Nephron (organoid): Measurements from ENCODE around the gene CCDC187.

Experiments used
- H3K27ac Mint-ChIP-seq, 3 experiments: 2 replicates each; pipeline ENCODE4 v1.8.0; 2020; ENCODE audit warnings: mixed read lengths in 3 of 3, mild to moderate bottlenecking in 2 of 3, moderate library complexity in 1 of 3
- H3K27me3 Mint-ChIP-seq: 2 replicates; pipeline ENCODE4 v1.8.0; 2021; ENCODE audit warnings: low read depth, mild to moderate bottlenecking, moderate library complexity, mixed read lengths
- H3K36me3 Mint-ChIP-seq: 2 replicates; pipeline ENCODE4 v1.8.0; 2020; ENCODE audit warnings: low read depth, mixed read lengths
- H3K4me1 Mint-ChIP-seq: 2 replicates; pipeline ENCODE4 v1.8.0; 2020; ENCODE audit warnings: mixed read lengths
- H3K4me3 Mint-ChIP-seq, 3 experiments: 2 replicates each; pipeline ENCODE4 v1.8.0; 2020; ENCODE audit warnings: mild to moderate bottlenecking in 3 of 3, mixed read lengths in 3 of 3, moderate library complexity in 2 of 3
- H3K9me3 Mint-ChIP-seq: 2 replicates; pipeline ENCODE4 v1.8.0; 2020; ENCODE audit warnings: mixed read lengths
- TF ChIP-seq, protein P1 (sequence below), 3 experiments: fragments of 200-600 bp; sonication (generic); IDR thresholded peaks; one replicate each; pipeline ENCODE4 v1.5.0; 2021; ENCODE audit warnings: antibody characterized with exemption in 3 of 3; ENCODE audit not compliant: unreplicated experiment in 3 of 3

CCDC187 gene

DNA sequence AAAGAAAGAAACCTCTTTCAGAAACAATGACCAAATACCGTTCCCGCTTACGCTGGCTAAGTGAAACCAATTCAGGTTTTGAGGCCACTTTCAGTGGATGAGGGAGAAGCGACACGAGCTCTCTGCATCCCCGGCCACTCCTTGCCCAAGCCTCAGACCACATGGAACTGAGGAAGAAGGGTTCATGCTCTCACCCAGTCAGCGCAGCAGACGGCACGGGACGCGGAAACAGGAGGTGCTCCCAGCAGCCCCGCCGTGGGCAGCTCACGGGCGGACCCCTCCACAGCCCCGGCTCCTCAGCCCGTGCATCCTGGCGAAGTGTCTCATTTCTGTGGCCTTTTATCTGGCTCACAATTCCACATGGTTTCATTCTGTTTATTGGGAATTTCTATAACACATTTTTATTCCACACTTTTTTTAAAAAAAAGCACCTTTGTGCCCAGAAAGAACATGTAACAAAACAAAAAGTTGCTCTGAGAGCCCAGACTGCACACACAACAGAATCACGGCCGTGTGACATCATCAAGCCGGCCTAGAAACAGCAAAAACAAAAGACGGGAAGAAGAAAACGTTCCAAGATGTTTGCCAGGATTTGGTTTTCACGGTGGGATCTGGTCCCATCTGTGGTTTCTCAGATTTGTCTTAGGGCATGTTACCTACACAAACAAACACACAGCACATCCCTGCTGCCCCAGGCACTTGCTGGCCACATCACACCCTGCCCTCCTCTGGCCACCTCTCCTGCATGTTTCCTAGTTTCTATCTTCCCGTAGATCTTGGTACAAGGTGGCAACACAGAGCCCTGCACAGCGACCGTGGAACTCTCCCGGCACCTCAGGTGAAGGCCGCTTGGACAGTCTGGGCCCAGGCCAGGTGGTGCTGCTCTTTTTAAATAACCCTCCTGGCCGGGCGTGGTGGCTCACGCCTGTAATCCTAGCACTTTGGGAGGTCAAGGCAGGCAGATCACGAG, 74.5 kb downstream of the CCDC187 start:
- Mint-ChIP-seq H3K4me1 (peaks cover 11% of the 10 kb centered on the region), H3K4me3 (no peak overlapping the region), H3K9me3 (no peaks in the 10 kb centered on the region), H3K36me3 (peaks cover 9% of the 10 kb centered on the region), H3K27me3 (peaks cover 4% of the 10 kb centered on the region), H3K27ac (no peak overlapping the region)
- TF ChIP-seq, protein P1, sequence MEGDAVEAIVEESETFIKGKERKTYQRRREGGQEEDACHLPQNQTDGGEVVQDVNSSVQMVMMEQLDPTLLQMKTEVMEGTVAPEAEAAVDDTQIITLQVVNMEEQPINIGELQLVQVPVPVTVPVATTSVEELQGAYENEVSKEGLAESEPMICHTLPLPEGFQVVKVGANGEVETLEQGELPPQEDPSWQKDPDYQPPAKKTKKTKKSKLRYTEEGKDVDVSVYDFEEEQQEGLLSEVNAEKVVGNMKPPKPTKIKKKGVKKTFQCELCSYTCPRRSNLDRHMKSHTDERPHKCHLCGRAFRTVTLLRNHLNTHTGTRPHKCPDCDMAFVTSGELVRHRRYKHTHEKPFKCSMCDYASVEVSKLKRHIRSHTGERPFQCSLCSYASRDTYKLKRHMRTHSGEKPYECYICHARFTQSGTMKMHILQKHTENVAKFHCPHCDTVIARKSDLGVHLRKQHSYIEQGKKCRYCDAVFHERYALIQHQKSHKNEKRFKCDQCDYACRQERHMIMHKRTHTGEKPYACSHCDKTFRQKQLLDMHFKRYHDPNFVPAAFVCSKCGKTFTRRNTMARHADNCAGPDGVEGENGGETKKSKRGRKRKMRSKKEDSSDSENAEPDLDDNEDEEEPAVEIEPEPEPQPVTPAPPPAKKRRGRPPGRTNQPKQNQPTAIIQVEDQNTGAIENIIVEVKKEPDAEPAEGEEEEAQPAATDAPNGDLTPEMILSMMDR (IDR thresholded peaks at IDR 0.05; ENCODE audit: unreplicated experiment in 3 of 3), result no peak

DNA sequence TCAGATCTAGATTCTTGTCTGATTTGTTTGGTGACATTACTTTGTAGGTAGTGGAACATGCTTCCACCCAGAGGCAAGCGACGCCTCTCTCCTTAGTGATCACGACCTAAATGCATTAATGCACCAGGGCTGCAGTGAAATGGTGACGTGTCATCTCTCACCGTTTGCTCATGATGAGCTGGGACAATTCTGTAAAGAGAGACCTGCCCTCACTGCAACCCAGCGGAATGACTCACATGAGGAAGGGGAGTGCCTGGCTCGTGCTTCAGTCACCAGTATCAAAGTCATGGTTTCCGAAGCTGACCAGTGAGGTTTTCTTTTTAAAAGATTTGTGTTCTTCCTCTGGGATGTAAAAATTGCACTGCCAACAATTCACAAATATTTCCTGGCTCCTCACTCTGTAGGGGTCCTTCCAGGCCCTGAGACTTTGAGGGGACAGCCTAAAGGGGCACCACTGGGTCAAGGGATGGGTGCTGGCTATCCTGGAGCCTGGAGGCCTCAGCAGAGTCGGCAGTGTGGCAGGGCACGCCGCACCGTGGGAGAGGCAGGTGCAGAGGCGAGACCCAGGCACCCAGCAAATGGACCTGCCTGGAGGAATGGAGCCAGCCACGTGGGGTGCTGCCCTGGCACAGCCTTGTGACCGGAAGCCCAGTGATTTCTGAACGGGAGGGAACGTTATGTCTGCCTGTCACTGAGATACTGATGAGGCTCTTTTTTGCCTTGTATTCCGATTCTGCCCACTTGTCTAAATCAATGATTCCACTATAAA, 75.6 kb downstream of the CCDC187 start:
- H3K4me1 Mint-ChIP-seq, result peaks cover 8% of the 10 kb centered on the region
- H3K27me3 Mint-ChIP-seq, result peaks cover 4% of the 10 kb centered on the region
- H3K36me3 Mint-ChIP-seq, result peaks cover 10% of the 10 kb centered on the region
- TF ChIP-seq, protein P1 (IDR thresholded peaks at IDR 0.05; ENCODE audit: unreplicated experiment in 3 of 3), result no peak
- H3K9me3 Mint-ChIP-seq, result no peaks in the 10 kb centered on the region
- H3K4me3 Mint-ChIP-seq, result no peak overlapping the region
- no peak overlapping the region for H3K27ac Mint-ChIP-seq

DNA sequence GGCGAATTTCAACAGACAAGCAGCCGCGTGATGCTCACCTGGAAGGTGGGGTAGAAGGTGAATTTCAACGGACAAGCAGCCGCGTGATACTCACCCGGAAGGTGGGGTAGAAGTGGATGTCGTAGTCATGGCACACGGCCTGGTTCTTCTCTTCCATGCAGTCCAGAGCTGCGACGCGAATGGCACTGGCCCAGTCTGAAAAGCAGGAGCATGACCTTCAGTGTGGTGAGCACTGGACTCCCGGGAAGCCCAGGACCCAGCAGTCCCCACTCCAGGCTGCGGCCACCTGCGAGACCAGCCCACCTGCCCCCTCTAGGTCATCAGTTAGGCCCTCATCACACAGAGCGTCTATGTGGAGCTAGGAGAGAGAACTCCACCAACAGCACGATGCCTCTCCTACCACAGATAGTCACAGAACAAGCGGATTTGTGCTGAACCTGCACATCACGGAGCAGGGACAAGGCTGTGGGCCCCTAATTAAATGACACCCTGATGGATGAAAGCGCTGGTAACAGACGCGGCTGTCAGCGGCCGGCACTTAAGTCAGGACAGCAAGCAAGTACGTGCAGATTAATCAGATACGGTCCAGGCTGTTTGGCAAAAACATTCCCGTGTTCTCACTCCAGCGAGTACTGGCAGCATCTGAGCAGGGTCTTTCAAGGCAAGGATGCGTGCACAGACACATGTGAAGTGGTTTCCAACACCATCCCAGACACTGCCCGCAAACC, 77.0 kb downstream of the CCDC187 start:
- Mint-ChIP-seq H3K36me3 (peaks cover 19% of the 10 kb centered on the region), H3K4me3 (no peak overlapping the region), H3K9me3 (no peaks in the 10 kb centered on the region), H3K27me3 (peaks cover 4% of the 10 kb centered on the region), H3K27ac (no peak overlapping the region), H3K4me1 (peaks cover 13% of the 10 kb centered on the region)
- TF ChIP-seq, protein P1 (IDR thresholded peaks at IDR 0.05; ENCODE audit: unreplicated experiment in 3 of 3), result no peak

DNA sequence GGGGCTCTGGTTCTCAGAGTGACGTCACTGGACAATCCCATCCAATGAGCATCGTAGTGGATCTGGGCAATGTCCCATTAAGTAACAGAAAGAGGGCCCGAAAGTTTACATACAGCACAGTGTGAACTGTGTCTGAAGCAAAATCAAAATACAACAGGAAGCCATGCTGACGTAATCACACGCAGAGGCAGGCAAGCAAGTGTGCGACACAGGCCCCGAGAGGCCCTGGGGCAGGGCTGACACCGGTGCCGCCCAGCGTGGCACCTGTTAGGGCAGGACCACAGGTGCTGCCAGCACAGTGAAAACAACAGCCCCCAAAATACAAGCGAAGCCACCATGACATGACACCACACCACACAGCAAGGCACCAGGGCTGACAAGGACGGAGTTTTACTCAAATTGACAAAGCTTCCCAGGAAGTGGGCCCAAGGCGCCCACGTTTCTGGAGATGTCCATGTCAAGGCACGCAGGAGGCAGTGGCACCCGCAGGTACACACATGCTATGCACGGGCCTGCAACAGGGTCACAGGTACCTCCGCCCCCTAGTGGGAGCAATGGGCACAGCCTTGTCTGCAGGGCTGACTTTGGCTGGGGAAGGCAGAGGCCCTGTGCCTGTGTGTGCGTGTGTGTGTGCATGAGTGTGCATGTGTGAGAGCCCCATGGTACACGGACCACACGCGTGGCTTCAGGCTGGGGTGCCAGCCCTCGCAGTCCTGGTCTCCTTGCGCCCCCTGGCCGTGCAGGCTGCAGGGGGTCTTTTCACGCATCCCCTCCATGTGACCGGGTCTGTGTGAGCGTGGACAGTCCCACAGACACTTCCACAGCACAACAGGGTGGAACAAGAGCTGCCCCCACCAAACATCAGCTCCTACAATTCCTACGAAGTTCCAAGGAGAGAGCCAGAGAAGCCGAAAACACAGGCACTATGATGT, 77.9 kb downstream of the CCDC187 start:
- no peak overlapping the region for H3K4me3 Mint-ChIP-seq
- H3K27ac Mint-ChIP-seq, result no peak overlapping the region
- TF ChIP-seq, protein P1 (IDR thresholded peaks at IDR 0.05; ENCODE audit: unreplicated experiment in 3 of 3), result peak; percentile 75 to 85 (median 76)
- peaks cover 4% of the 10 kb centered on the region for H3K27me3 Mint-ChIP-seq
- no peaks in the 10 kb centered on the region for H3K9me3 Mint-ChIP-seq
- H3K36me3 Mint-ChIP-seq, result peaks cover 25% of the 10 kb centered on the region
- peaks cover 9% of the 10 kb centered on the region for H3K4me1 Mint-ChIP-seq

DNA sequence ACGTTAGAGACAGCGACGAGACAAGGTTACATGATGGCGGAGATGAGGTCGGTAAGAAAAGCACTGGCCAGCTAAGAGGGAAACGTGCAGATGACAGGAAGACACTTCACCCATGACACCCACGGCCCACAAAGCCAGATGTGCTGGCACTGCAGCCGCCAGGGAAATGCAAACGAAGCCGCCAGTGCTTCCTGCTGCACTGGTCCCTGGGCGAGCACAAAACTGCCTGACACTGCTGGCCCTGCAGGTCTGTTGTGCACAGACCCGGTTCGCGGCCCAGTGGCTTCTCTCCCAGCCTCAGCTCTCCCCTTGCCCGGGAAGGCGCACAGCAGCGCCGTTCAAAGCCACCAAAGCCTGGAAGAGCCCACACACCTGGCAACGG, 78.5 kb downstream of the CCDC187 start:
- Mint-ChIP-seq H3K4me3 (no peak overlapping the region), H3K36me3 (peaks cover 25% of the 10 kb centered on the region), H3K9me3 (no peaks in the 10 kb centered on the region), H3K4me1 (peaks cover 8% of the 10 kb centered on the region), H3K27me3 (peaks cover 4% of the 10 kb centered on the region), H3K27ac (no peak overlapping the region)
- TF ChIP-seq, protein P1 (IDR thresholded peaks at IDR 0.05; ENCODE audit: unreplicated experiment in 3 of 3), result no peak
